Cardiac fibroblast (primary cell): ENCODE data around the gene RNF187.

Experiments
- DNase-seq, 2 donors: peaks; one replicate each; pipeline versions ENCODE4 v3.0.0 to v3.0.0-alpha.2; 2010; ENCODE audit warnings: low read depth in 2 of 2
- H3K4me3 ChIP-seq, 2 donors: replicated peaks in 1 of 2; 1 replicate in 1 of 2; 2 replicates in 1 of 2; pipeline ENCODE4 v1.5.1; 2011; ENCODE audit warnings: low read depth in 2 of 2, low read length in 2 of 2, mild to moderate bottlenecking in 2 of 2, moderate library complexity in 1 of 2
- CTCF ChIP-seq: IDR thresholded peaks from one replicate; pipeline ENCODE4 v1.5.1; 2011; ENCODE audit warnings: low read depth, mild to moderate bottlenecking, low read length, inconsistent platforms

The RNF187 gene

GRCh38 chr1:228538831-228539230 is 51.6 kb downstream of the RNF187 start:
- no peak for DNase-seq
- H3K4me3 ChIP-seq: no peak overlapping the region
- no peak for TF ChIP-seq CTCF

- H3K4me3 ChIP-seq: no peak overlapping the region
- DNase-seq: no peak
- no peak for TF ChIP-seq CTCF
These were observed 53.2 kb downstream of the RNF187 start for GRCh38 chr1:228540161-228540917.

- DNase-seq: no peak
- H3K4me3 ChIP-seq: no peak overlapping the region
- TF ChIP-seq CTCF: no peak
These were observed 54.5 kb downstream of the RNF187 start for GRCh38 chr1:228541725-228542124.

- no peak overlapping the region for H3K4me3 ChIP-seq
- no peak for DNase-seq
- no peak for TF ChIP-seq CTCF
These were observed 55.2 kb downstream of the RNF187 start for GRCh38 chr1:228542376-228542775.

- H3K4me3 ChIP-seq: no peak overlapping the region
- no peak for DNase-seq
- TF ChIP-seq CTCF: no peak
These were observed 55.8 kb downstream of the RNF187 start for GRCh38 chr1:228542981-228543380.

- no peak for TF ChIP-seq CTCF
- no peak for DNase-seq
- H3K4me3 ChIP-seq: no peak overlapping the region
These were observed 56.2 kb downstream of the RNF187 start for GRCh38 chr1:228543396-228543795.
